SU-DHL-6 (cell line): ENCODE results near the gene OR10Z1.

Experiments
- H2AFZ ChIP-seq: fragments of 200-600 bp; sonication (generic); 2 replicates; pipeline ENCODE4 v1.6.1; 2014; ENCODE audit warnings: low read depth, mild to moderate bottlenecking, moderate library complexity, mixed read lengths, antibody characterized with exemption, low read length; ENCODE audit not compliant: severe bottlenecking
- H3F3A ChIP-seq: fragments of 200-600 bp; shearing (Covaris generic); 2 replicates; pipeline ENCODE4 v1.6.0; 2016; ENCODE audit warnings: antibody characterized with exemption, mild to moderate bottlenecking; ENCODE audit not compliant: insufficient read depth
- H3K27ac ChIP-seq: fragments of 200-600 bp; sonication (generic); 2 replicates; pipeline ENCODE4 v1.5.1; 2016; ENCODE audit warnings: low read depth, mild to moderate bottlenecking, low read length, moderate library complexity, mixed read lengths
- H3K27me3 ChIP-seq: fragments of 200-600 bp; sonication (generic), shearing (Covaris generic); 2 replicates; pipeline ENCODE4 v1.6.0; 2014; ENCODE audit warnings: mild to moderate bottlenecking, low read length
- H3K36me3 ChIP-seq: fragments of 200-600 bp; sonication (generic); 2 replicates; pipeline ENCODE4 v1.6.1; 2014; ENCODE audit warnings: mild to moderate bottlenecking, low read length, mixed read lengths
- H3K4me2 ChIP-seq: fragments of 300-600, 200-600 bp; shearing (Covaris generic), sonication (generic); 2 replicates; pipeline ENCODE4 v1.6.0; 2014; ENCODE audit warnings: low read length, low read depth, mild to moderate bottlenecking; ENCODE audit not compliant: poor library complexity, severe bottlenecking
- H3K4me3 ChIP-seq: fragments of 200-600 bp; sonication (generic); 2 replicates; pipeline ENCODE4 v1.5.1; 2014; ENCODE audit warnings: antibody characterized with exemption, low read length, mild to moderate bottlenecking, mixed read lengths; ENCODE audit not compliant: insufficient read depth, poor library complexity, severe bottlenecking
- H3K79me2 ChIP-seq: fragments of 200-600 bp; sonication (generic); 2 replicates; pipeline ENCODE4 v1.6.1; 2014; ENCODE audit warnings: mild to moderate bottlenecking, low read length, moderate library complexity; ENCODE audit not compliant: insufficient read depth
- H3K9ac ChIP-seq: fragments of 200-600 bp; sonication (generic); 2 replicates; pipeline ENCODE4 v1.7.0; 2014; ENCODE audit warnings: mild to moderate bottlenecking, low read length
- H3K9me2 ChIP-seq: fragments of 200-600 bp; sonication (generic); replicated peaks from 2 replicates; pipeline ENCODE4 v1.6.1; 2014; ENCODE audit warnings: low read length; ENCODE audit not compliant: insufficient read depth
- H3K9me3 ChIP-seq: fragments of 200-600 bp; sonication (generic); 2 replicates; pipeline ENCODE4 v1.6.1; 2014; ENCODE audit warnings: low read length, mixed read lengths; ENCODE audit not compliant: insufficient read depth
- H4K20me1 ChIP-seq: fragments of 200-600 bp; sonication (generic); 2 replicates; pipeline ENCODE4 v1.6.1; 2014; ENCODE audit warnings: low read depth, mild to moderate bottlenecking, antibody characterized with exemption, low read length, moderate library complexity, mixed read lengths
- EZH2phosphoT487 ChIP-seq: fragments of 200-600 bp; sonication (generic), shearing (Covaris generic); conservative IDR thresholded peaks from 2 replicates; pipeline ENCODE4 v1.6.1; 2018; ENCODE audit warnings: mild to moderate bottlenecking, antibody characterized with exemption, low read length, moderate library complexity, mixed read lengths
- TF ChIP-seq, protein P1 (sequence below): fragments of 200-600 bp; sonication (generic); IDR thresholded peaks from one replicate; pipeline ENCODE4 v1.5.1; 2017; ENCODE audit warnings: antibody characterized with exemption, mild to moderate bottlenecking, low read length, moderate library complexity; ENCODE audit not compliant: insufficient read depth, poor library complexity, severe bottlenecking

OR10Z1 gene

DNA sequence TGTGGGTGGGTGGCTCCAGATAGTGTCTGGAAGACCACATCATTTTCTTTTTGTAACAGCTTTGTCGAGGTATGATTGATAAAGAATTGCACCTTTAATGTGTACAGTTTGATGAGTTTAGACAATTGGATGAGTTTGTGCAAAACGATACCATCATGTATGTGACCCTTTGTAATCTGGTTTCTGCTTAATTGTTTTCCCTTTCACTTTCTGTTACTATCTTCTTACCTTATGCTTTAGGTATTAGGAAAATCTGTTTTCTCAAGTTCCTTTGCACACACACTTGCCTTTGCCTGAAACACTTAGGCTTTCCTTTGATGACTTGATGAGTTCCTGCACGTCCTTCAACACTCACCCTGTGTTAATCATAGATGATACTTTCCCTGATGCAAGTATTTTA, 6.8 kb downstream of the OR10Z1 start:
- no peak for TF ChIP-seq EZH2phosphoT487
- TF ChIP-seq, protein P1, sequence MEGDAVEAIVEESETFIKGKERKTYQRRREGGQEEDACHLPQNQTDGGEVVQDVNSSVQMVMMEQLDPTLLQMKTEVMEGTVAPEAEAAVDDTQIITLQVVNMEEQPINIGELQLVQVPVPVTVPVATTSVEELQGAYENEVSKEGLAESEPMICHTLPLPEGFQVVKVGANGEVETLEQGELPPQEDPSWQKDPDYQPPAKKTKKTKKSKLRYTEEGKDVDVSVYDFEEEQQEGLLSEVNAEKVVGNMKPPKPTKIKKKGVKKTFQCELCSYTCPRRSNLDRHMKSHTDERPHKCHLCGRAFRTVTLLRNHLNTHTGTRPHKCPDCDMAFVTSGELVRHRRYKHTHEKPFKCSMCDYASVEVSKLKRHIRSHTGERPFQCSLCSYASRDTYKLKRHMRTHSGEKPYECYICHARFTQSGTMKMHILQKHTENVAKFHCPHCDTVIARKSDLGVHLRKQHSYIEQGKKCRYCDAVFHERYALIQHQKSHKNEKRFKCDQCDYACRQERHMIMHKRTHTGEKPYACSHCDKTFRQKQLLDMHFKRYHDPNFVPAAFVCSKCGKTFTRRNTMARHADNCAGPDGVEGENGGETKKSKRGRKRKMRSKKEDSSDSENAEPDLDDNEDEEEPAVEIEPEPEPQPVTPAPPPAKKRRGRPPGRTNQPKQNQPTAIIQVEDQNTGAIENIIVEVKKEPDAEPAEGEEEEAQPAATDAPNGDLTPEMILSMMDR: no peak
- Histone ChIP-seq H3K4me3 (no peak overlapping the region), H3F3A (no peaks in the 10 kb centered on the region), H2AFZ (no peak overlapping the region), H3K9ac (no peak overlapping the region), H4K20me1 (no peaks in the 10 kb centered on the region), H3K36me3 (no peaks in the 10 kb centered on the region), H3K27ac (no peak overlapping the region), H3K4me2 (no peak overlapping the region), H3K9me2 (no peaks in the 10 kb centered on the region), H3K79me2 (no peaks in the 10 kb centered on the region), H3K9me3 (no peaks in the 10 kb centered on the region), H3K27me3 (0 out of 2 replicates have a peak, but pooled peaks cover 2% of the 10 kb centered on the region)

DNA sequence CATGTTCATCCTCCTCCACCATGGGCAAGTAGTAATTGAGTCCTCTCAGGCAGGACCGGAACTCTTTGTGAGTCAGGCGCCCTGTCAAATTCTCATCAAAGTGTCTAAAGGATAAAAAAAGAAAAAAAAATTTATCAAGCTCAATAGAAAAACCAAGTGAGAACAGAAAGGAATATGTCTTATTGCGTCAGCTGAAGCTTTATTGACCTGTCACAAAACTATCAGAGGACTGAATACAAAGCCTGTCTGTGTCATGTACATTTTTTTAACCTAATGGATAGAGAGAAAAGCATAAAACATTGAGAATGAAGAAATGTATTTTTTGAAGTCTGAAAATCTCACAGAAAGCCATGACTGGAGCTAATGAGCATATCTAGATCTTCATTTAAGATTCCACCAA, 8.7 kb downstream of the OR10Z1 start:
- Histone ChIP-seq H3K9me3 (no peaks in the 10 kb centered on the region), H3K27me3 (0 out of 2 replicates have a peak, but pooled peaks cover 2% of the 10 kb centered on the region), H3K36me3 (no peaks in the 10 kb centered on the region), H3K27ac (no peak overlapping the region), H3K79me2 (no peaks in the 10 kb centered on the region), H3K4me2 (no peak overlapping the region), H2AFZ (no peak overlapping the region), H3K9ac (no peak overlapping the region), H4K20me1 (no peaks in the 10 kb centered on the region), H3F3A (no peaks in the 10 kb centered on the region), H3K9me2 (no peaks in the 10 kb centered on the region), H3K4me3 (no peak overlapping the region)
- TF ChIP-seq, protein P1: no peak
- TF ChIP-seq EZH2phosphoT487: no peak

DNA sequence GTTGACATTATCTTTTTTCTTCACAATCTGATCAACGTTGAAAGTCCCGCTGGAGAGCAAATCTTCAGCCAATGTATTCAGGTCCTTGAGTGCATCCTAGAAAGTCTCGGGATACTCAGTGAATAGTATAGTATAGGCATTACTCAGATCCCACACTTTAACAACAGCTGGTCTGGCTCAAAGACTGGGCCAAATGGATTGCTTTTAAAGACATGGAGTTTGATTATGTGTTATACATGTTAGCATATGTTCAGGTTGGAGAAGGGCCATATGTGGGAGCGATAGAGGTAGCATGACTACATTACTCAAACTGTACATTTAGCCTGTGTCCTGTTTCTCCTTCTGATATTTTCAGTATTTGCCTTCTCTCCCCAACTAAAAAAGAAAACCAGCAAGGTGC, 33.1 kb downstream of the OR10Z1 start:
- no peak overlapping the region for H3K27ac ChIP-seq
- no peak overlapping the region for H3K4me3 ChIP-seq
- no peaks in the 10 kb centered on the region for H3K9me3 ChIP-seq
- no peaks in the 10 kb centered on the region for H4K20me1 ChIP-seq
- H3F3A ChIP-seq: no peaks in the 10 kb centered on the region
- H3K27me3 ChIP-seq: no peaks in the 10 kb centered on the region
- no peak overlapping the region for H2AFZ ChIP-seq
- no peak overlapping the region for H3K9ac ChIP-seq
- H3K36me3 ChIP-seq: no peaks in the 10 kb centered on the region
- H3K4me2 ChIP-seq: no peak overlapping the region
- no peaks in the 10 kb centered on the region for H3K9me2 ChIP-seq
- TF ChIP-seq, protein P1: no peak
- no peak for TF ChIP-seq EZH2phosphoT487
- no peaks in the 10 kb centered on the region for H3K79me2 ChIP-seq

DNA sequence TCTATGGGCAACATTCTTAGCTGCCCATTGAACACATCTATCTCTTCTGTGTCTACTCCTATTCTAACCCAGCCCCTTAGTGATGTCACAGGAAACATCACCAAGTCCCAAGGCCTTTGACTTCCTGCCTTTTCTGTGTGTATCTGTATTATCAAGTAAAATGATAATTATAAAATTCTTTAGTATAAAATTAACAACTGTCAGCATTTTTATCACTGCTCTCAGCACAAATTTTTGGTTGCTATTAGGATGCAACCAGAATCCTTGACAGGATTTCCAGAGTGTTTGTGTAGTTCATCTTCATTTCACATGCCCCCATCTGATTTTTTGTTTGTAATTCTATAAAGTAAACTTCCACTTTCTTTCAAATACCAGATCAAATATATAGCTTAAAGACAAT, 33.8 kb downstream of the OR10Z1 start:
- Histone ChIP-seq H4K20me1 (no peaks in the 10 kb centered on the region), H3K27ac (no peak overlapping the region), H3K79me2 (no peaks in the 10 kb centered on the region), H3K9me2 (no peaks in the 10 kb centered on the region), H3K4me2 (no peak overlapping the region), H2AFZ (no peak overlapping the region), H3K9ac (no peak overlapping the region), H3K9me3 (no peaks in the 10 kb centered on the region), H3K36me3 (no peaks in the 10 kb centered on the region), H3K27me3 (no peaks in the 10 kb centered on the region), H3F3A (no peaks in the 10 kb centered on the region), H3K4me3 (no peak overlapping the region)
- TF ChIP-seq EZH2phosphoT487: no peak
- TF ChIP-seq, protein P1: no peak
